GM12878 (cell line): Measurements from ENCODE around the gene KCNG1. TPM values are rescaled to one million over a fixed set of nuclear protein-coding genes. Genes with fewer than 3 reads are reported as not detected.

Source experiments
- ATAC-seq: fragments of 200-7000 bp; cut with Tn5 transposase; 3 replicates; pipeline ENCODE4 v1.9.1; 2020; ENCODE audit warnings: mild to moderate bottlenecking, moderate library complexity
- BruUV-seq: library from RNA; stranded (reverse); fragments of 400-500 nt; replicated peaks from 2 replicates; lab custom pipeline; 2021; lab: Mats Ljungman, UMichigan
- CTCF ChIA-PET: fragments of 300-600 bp; sonication (Branson Sonifier 250); formaldehyde crosslinking; extraction: SDS; loops from one replicate; lab custom pipeline; 2021; ENCODE audit warnings: inconsistent platforms; lab: Yijun Ruan, JAX
- POLR2A ChIA-PET: fragments of 350-600 bp; formaldehyde crosslinking; extraction: SDS; loops from one replicate; lab custom pipeline; 2021; ENCODE audit warnings: inconsistent platforms; lab: Charles Lee
- RAD21 ChIA-PET: fragments of 300-600 bp; sonication (Branson Sonifier 250); formaldehyde crosslinking; loops from one replicate; lab custom pipeline; 2023; ENCODE audit warnings: antibody characterized with exemption; ENCODE audit not compliant: unreplicated experiment; lab: Charles Lee
- SMC1A ChIA-PET: fragments of 300-600 bp; sonication (Branson Sonifier 250); formaldehyde crosslinking; loops from one replicate; lab custom pipeline; 2023; ENCODE audit not compliant: unreplicated experiment, uncharacterized antibody; lab: Charles Lee
- DNase-seq: peaks from one replicate; pipeline ENCODE4 v3.0.0-alpha.2; 2011; ENCODE audit warnings: low read depth, low spot score
- FAIRE-seq: peaks from 3 replicates; lab custom pipeline; 2011; peaks lifted over from hg19 to GRCh38; lab: Jason Lieb, UNC
- H2AFZ ChIP-seq: 2 replicates; pipeline ENCODE4 v1.6.0; 2011; ENCODE audit warnings: low read depth, low read length, control low read depth; ENCODE audit not compliant: control insufficient read depth
- H3K27ac ChIP-seq: 2 replicates; pipeline ENCODE4 v1.5.1; 2011; ENCODE audit warnings: control low read depth; ENCODE audit not compliant: control insufficient read depth, insufficient read depth
- H3K27me3 ChIP-seq, 2 experiments: replicated peaks in 1 of 2; 2 replicates each; pipeline versions ENCODE4 v1.6.0 to v1.6.1; 2011; ENCODE audit warnings: low read length in 1 of 2; ENCODE audit not compliant: control insufficient read depth in 2 of 2, insufficient read depth in 2 of 2
- H3K36me3 ChIP-seq, 2 experiments: 2 replicates each; pipeline ENCODE4 v1.5.1; 2011; ENCODE audit warnings: low read length in 1 of 2; ENCODE audit not compliant: control insufficient read depth in 2 of 2, insufficient read depth in 2 of 2
- H3K4me1 ChIP-seq: 2 replicates; pipeline ENCODE4 v1.6.1; 2011; ENCODE audit warnings: mild to moderate bottlenecking, low read length, moderate library complexity, mixed read lengths; ENCODE audit not compliant: control insufficient read depth, insufficient read depth
- H3K4me2 ChIP-seq: 2 replicates; pipeline ENCODE4 v1.6.0; 2011; ENCODE audit warnings: control low read depth; ENCODE audit not compliant: control insufficient read depth, insufficient read depth
- H3K4me3 ChIP-seq: fragments of 200-600 bp; sonication (generic); 2 replicates; pipeline ENCODE4 v1.5.1; 2016
- H3K79me2 ChIP-seq: 2 replicates; pipeline ENCODE4 v1.6.0; 2011; ENCODE audit warnings: low read length; ENCODE audit not compliant: control insufficient read depth, insufficient read depth
- H3K9ac ChIP-seq: 2 replicates; pipeline ENCODE4 v1.8.0; 2011; ENCODE audit warnings: low read length, control low read depth, mixed read lengths; ENCODE audit not compliant: control insufficient read depth, insufficient read depth
- H3K9me3 ChIP-seq: replicated peaks from 3 replicates; pipeline ENCODE4 v1.5.1; 2011; ENCODE audit warnings: mild to moderate bottlenecking, low read length; ENCODE audit not compliant: control insufficient read depth, insufficient read depth
- H4K20me1 ChIP-seq: 2 replicates; pipeline ENCODE4 v1.6.0; 2011; ENCODE audit not compliant: control insufficient read depth, insufficient read depth
- FOXM1 ChIP-seq: IDR thresholded peaks from 2 replicates; pipeline ENCODE4 v1.6.1; 2012; ENCODE audit warnings: low read depth, mild to moderate bottlenecking, inconsistent platforms, low read length, moderate library complexity
- HCFC1 ChIP-seq: fragments of 150-350 bp; IDR thresholded peaks from 2 replicates; pipeline ENCODE4 v1.6.1; 2014; ENCODE audit warnings: low read length
- IKZF1 ChIP-seq: fragments of 450-650 bp; conservative IDR thresholded peaks from 2 replicates; pipeline ENCODE4 v1.6.1; 2017; ENCODE audit warnings: antibody characterized with exemption, mild to moderate bottlenecking
- MLLT1 ChIP-seq: fragments of 450-650 bp; IDR thresholded peaks from 2 replicates; pipeline ENCODE4 v1.6.1; 2016; ENCODE audit warnings: mild to moderate bottlenecking
- POLR2AphosphoS2 ChIP-seq: IDR thresholded peaks from 2 replicates; pipeline ENCODE4 v1.6.1; 2011; ENCODE audit warnings: low read depth, mild to moderate bottlenecking, low read length, improper control_type of control experiment, moderate library complexity
- ZBED1 ChIP-seq: IDR thresholded peaks from 2 replicates; pipeline ENCODE4 v1.6.1; 2016; ENCODE audit warnings: borderline replicate concordance
- ZNF687 ChIP-seq: fragments of 450-650 bp; IDR thresholded peaks from 2 replicates; pipeline ENCODE4 v1.6.1; 2017; ENCODE audit warnings: mild to moderate bottlenecking, moderate library complexity
- WGBS: methylation state at CpG from one replicate; pipeline ENCODE4 v1.1.6; 2016; ENCODE audit warnings: low lambda C conversion rate; ENCODE audit not compliant: insufficient replicate concordance, insufficient coverage; ENCODE audit errors: missing lambda C conversion rate; 5-methylcytosine and 5-hydroxymethylcytosine counted together
- in situ Hi-C: fragments of 300-500 bp; cut with MboI; formaldehyde crosslinking; loops from 9 replicates; pipeline ENCODE4 v1.14.3; 2018; ENCODE audit warnings: mixed read lengths
- intact Hi-C: fragments of 100-400 bp; cut with micrococcal nuclease; formaldehyde crosslinking; loops from one replicate; pipeline ENCODE4 v1.14.2; 2022; ENCODE audit not compliant: unreplicated experiment
- polyA plus RNA-seq, 11 experiments: library from polyadenylated mRNA; depleted of rRNA in 4 of 11; unstranded in 6 of 11; stranded (reverse) in 5 of 11; fragments of >200 nt; fragmentation: Nextera tagmentation in 4 of 11; fragmentation: Illumina TruSeq in 1 of 11; extraction: Ambion mirVana in 4 of 11; extraction: Trizol in 1 of 11; gene quantifications; 1 replicate in 1 of 11; 2 replicates in 10 of 11; pipeline versions ENCODE4 v1.2.1 to v1.2.3, GENCODE V29; 2011 to 2016; ENCODE audit warnings: inconsistent platforms in 2 of 11, missing spikeins in 2 of 11, low read depth in 1 of 11
- total RNA-seq, 4 experiments: library from RNA; depleted of rRNA in 3 of 4; stranded (reverse); fragments of >200 nt in 3 of 4; fragmentation: Illumina TruSeq in 1 of 4; extraction: Trizol in 1 of 4; gene quantifications; 2 replicates each; pipeline versions ENCODE4 v1.2.1 to v1.2.3, GENCODE V29; 2013 to 2021
- TF ChIP-seq, protein P1 (sequence below): fragments of 450-650 bp; IDR thresholded peaks from 2 replicates; pipeline ENCODE4 v1.6.1; 2017; ENCODE audit warnings: mild to moderate bottlenecking, moderate library complexity
- TF ChIP-seq, protein P2 (sequence below): fragments of 450-650 bp; IDR thresholded peaks from 2 replicates; pipeline ENCODE4 v1.6.1; 2017; ENCODE audit warnings: mild to moderate bottlenecking, low read depth, inconsistent platforms; ENCODE audit not compliant: poor library complexity, severe bottlenecking

KCNG1 gene
- total and polyA plus RNA-seq, 10 of the 15 experiments (the other 5 are each of a cell fraction or from before 2014, with no cell fraction given) = not detected

- TF ChIP-seq, protein P1, sequence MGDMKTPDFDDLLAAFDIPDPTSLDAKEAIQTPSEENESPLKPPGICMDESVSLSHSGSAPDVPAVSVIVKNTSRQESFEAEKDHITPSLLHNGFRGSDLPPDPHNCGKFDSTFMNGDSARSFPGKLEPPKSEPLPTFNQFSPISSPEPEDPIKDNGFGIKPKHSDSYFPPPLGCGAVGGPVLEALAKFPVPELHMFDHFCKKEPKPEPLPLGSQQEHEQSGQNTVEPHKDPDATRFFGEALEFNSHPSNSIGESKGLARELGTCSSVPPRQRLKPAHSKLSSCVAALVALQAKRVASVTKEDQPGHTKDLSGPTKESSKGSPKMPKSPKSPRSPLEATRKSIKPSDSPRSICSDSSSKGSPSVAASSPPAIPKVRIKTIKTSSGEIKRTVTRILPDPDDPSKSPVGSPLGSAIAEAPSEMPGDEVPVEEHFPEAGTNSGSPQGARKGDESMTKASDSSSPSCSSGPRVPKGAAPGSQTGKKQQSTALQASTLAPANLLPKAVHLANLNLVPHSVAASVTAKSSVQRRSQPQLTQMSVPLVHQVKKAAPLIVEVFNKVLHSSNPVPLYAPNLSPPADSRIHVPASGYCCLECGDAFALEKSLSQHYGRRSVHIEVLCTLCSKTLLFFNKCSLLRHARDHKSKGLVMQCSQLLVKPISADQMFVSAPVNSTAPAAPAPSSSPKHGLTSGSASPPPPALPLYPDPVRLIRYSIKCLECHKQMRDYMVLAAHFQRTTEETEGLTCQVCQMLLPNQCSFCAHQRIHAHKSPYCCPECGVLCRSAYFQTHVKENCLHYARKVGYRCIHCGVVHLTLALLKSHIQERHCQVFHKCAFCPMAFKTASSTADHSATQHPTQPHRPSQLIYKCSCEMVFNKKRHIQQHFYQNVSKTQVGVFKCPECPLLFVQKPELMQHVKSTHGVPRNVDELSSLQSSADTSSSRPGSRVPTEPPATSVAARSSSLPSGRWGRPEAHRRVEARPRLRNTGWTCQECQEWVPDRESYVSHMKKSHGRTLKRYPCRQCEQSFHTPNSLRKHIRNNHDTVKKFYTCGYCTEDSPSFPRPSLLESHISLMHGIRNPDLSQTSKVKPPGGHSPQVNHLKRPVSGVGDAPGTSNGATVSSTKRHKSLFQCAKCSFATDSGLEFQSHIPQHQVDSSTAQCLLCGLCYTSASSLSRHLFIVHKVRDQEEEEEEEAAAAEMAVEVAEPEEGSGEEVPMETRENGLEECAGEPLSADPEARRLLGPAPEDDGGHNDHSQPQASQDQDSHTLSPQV = no peak
Observed at GRCh38 chr20:51011479-51011878, 11.4 kb downstream of the KCNG1 start (continued).

DNA sequence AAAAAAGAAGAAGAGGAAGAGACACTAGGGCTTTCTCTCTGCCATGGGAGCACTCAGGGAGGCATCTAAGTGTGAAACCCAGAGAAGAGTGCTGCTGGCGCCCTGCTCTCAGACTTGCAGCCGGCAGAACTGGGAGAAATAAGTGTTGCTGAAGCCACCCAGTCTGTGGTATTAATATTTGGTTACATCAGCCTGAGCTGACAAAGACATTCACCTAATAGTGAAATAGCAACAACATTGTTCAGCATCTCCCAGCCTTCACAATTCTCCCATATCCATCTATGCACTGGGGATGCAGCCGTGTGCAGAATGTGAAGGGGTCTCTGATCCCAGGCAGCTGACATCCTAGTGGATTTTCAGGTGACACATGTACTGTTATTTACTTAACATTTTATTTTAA is 12.0 kb downstream of the KCNG1 start:
- RAD21 ChIA-PET = no interaction called here
- intact Hi-C loops = no loop called here
- Histone ChIP-seq H4K20me1 (no peaks in the 10 kb centered on the region), H3K9me3 (no peaks in the 10 kb centered on the region), H3K36me3 (no peaks in the 10 kb centered on the region), H3K27ac (no peak overlapping the region), H3K27me3 (peaks cover 2 to 3% of the 10 kb centered on the region in 2 experiments; a peak in 1 of 4 replicates), H3K4me1 (no peaks in the 10 kb centered on the region), H3K79me2 (no peaks in the 10 kb centered on the region), H3K4me2 (no peak overlapping the region), H2AFZ (no peak overlapping the region), H3K4me3 (no peak overlapping the region), H3K9ac (no peak overlapping the region)
- POLR2A ChIA-PET = no interaction called here
- TF ChIP-seq FOXM1 (no peak), ZNF687 (no peak), MLLT1 (no peak), ZBED1 (no peak), HCFC1 (no peak), POLR2AphosphoS2 (no peak), IKZF1 (no peak)
- TF ChIP-seq, protein P2, sequence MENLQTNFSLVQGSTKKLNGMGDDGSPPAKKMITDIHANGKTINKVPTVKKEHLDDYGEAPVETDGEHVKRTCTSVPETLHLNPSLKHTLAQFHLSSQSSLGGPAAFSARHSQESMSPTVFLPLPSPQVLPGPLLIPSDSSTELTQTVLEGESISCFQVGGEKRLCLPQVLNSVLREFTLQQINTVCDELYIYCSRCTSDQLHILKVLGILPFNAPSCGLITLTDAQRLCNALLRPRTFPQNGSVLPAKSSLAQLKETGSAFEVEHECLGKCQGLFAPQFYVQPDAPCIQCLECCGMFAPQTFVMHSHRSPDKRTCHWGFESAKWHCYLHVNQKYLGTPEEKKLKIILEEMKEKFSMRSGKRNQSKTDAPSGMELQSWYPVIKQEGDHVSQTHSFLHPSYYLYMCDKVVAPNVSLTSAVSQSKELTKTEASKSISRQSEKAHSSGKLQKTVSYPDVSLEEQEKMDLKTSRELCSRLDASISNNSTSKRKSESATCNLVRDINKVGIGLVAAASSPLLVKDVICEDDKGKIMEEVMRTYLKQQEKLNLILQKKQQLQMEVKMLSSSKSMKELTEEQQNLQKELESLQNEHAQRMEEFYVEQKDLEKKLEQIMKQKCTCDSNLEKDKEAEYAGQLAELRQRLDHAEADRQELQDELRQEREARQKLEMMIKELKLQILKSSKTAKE = no peak
- FAIRE-seq = no peak
- in situ Hi-C loops = no loop called here
- SMC1A ChIA-PET = no interaction called here
- CTCF ChIA-PET = interaction anchor here (1.0 kb wide), 1 partner anchor 23 kb away, joined by 3 read pairs; no protein-coding TSS in a partner anchor
- 2% methylated on average over 3 of the region's 3 CpGs for WGBS
- ATAC-seq = no peak
- no TSS peak for BruUV-seq
- DNase-seq = no peak
